Measurements from ENCODE around the gene CDK2AP2. TPM values are rescaled to one million over a fixed set of nuclear protein-coding genes. Genes with fewer than 3 reads are reported as not detected.
"Not testable (repeated sequence)": the region's sequence is repeated elsewhere in the genome, so short reads cannot be mapped to it uniquely, and the experiment has no call there.

CDK2AP2 gene
- total RNA-seq, 1 donor from 2014 or later, result 34.8 TPM

GRCh38 chr11:67489885-67490726 is 17.9 kb downstream of the CDK2AP2 start:
- ATAC-seq, result no peak

- ATAC-seq, result no peak
Measured at GRCh38 chr11:67489203-67489884, 18.6 kb downstream of the CDK2AP2 start.

- no peak for ATAC-seq
Measured at GRCh38 chr11:67486481-67487195, 21.3 kb downstream of the CDK2AP2 start.

GRCh38 chr11:67485873-67486361 is 22.0 kb downstream of the CDK2AP2 start:
- not testable (repeated sequence) for ATAC-seq

GRCh38 chr11:67484847-67485311 is 23.1 kb downstream of the CDK2AP2 start:
- ATAC-seq, result no peak

GRCh38 chr11:67483831-67484665 is 23.9 kb downstream of the CDK2AP2 start:
- no peak for ATAC-seq

DNA sequence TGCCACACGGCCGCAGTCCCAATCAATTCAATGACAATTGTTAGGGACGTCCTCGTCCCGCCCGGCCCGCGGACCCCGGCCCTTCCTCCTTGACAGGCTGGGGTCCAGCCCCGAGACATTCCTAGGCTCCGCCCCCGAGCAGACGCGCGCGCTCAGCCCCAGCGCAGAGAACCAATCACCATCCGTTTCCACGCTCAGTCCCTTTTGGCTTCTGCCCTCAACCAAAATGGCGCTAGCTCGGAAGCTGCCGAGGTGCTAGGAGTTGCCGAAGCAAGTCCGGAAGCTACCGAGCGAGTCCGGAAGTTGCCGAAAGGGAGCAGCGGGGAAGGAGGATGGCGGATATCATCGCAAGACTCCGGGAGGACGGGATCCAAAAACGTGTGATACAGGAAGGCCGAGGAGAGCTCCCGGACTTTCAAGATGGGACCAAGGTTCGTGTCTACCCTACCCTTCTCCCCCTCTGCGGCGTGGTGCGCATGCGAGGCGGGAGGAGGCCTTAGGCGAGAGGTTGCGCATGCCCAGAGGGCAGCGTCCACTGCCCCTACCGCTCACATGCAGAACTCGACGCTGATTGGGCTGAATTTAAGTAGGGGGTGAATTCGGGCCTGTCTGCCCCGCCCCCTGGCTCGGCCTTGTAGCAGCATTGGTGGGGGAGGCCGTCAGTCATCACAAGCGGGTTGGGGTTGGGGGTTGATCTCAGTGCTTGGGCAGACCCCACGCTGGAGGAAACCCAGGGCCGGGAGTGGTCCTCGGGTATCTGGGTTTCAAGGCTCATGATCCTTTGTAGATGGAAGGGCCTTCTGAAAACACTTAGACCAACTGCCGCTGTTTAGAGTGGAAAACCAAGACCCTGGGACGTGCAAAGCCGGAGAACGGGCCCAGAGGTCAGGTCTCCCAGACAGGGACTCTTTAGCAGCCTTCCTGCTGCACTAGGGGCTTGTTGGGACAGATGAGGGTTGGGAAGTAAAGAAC is 24.8 kb downstream of the CDK2AP2 start, which contains the start of gene AIP:
AIP (plus strand) TSS at position 200 of the 972 bp plus-strand sequence; CDS start at position 333, 133 bp downstream.
- ATAC-seq, result peak; percentile 96

DNA sequence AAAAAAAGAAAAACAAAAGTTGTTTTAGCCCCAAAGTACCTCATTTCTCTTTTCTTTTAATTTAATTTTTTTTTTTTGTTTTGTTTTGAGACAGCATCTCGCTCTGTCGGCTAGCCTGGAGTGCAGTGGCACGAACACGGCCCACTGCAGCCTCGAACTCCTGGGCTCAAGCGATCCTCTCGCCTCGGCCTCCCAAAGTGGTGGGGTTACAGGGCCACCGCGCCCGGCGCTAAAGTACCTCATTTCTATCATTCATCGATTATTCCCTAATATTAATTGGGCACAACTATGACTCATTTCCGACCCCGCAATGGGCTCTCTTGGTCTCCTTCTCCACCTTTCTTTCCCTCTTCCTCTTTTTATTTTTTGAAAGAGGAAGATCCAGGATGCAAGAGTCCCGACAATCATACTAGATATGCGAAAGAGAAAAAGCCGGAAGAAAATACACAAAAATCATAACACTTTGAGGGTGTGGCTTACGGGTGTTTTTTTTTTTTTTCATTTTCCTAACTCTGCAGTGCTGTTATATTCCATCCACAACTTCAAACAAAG is 25.6 kb downstream of the CDK2AP2 start:
- ATAC-seq, result no peak

- ATAC-seq, result not testable (repeated sequence)
Measured at GRCh38 chr11:67477344-67478050, 30.5 kb downstream of the CDK2AP2 start.

- not testable (repeated sequence) for ATAC-seq
Measured at GRCh38 chr11:67476692-67477091, 31.3 kb downstream of the CDK2AP2 start.

GRCh38 chr11:67472882-67473281 is 35.1 kb downstream of the CDK2AP2 start:
- no peak for ATAC-seq

DNA sequence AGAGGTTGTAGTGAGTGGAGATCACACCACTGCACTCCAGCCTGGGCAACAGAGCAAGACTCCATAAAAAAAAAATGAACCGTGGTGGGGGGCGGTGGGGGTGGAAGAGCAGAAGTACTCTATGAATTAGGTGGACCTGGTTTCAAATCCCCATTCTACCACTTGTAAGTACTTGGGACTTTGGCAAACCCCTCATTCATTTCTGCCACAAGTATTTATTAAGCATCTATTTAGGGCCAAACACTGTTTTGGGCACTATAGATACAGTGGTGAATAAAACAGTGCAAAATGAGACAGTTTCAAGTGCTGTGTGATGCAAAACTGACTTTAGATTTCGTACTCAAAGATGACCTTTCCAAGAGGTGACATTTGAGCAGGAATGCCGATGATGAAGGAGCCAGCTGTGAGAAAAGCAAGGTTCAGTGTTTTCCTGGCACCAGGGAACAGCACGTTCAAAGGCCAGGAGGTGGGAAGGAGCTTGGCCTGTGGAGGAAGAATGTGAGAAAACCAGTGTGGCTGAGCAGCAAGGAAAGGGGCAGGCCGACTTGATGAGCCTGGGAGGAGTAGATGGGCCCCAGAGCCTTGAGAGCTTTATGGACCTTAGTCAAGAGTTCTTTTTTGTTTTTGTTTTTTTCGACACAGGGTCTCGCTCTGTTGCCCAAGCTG is 37.5 kb downstream of the CDK2AP2 start:
- ATAC-seq, result no peak

DNA sequence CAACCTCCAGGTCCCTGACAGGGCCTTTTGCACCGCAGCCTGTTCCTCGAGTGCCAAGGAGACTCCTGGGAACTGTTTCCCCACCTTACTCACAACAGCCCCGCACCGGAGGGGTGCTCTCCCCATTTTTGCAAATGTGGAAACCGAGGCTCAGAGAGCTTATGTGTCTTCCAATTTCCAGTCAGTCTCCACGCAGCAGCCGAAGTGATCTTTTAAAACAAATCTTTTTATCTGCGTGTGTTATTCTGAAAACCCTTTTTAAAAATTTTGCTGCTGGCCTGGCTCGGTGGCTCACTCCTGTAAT is 38.5 kb downstream of the CDK2AP2 start:
- no peak for ATAC-seq

DNA sequence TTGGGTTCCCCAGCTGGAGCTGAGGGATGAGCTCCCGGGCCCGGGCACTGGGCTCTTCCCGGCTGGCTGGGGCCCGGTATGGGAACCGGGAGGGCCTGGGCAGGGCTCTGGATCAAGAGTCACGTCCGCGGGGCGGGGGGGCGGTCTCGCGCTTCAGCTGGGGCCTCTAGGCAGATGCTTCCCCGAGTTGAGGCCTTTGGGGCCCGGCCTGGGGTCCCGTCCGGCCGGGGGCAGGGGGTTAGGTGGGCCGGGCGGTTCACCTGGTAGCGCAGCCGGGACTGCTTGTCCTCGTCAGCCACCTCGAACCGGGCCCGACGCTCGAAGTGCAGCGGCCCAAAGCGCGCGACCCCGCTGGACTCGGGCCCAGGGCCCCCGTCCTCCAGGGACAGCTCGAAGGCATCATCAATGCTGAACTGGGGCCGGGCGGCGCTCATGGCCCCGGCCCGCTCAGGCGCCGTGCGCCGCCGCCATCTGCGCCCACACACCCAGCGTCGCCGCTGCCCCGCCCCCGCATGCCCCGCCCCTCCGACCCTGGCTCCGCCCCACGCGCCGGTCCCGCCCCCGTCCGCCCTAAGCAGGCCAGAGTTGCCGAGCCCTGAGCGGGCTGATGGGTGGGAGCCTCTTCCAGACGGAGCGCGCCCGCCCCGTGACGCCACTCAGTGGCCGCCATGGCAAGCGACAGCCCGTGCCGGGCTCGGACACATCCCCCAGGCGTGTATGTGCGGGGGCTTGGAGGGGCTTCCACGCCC is 39.0 kb downstream of the CDK2AP2 start, which contains the start of gene TMEM134:
TMEM134 (minus strand) TSS at position 493 of the 749 bp plus-strand sequence; CDS start at position 434, 59 bp downstream.
- peak; percentile 84 for ATAC-seq

DNA sequence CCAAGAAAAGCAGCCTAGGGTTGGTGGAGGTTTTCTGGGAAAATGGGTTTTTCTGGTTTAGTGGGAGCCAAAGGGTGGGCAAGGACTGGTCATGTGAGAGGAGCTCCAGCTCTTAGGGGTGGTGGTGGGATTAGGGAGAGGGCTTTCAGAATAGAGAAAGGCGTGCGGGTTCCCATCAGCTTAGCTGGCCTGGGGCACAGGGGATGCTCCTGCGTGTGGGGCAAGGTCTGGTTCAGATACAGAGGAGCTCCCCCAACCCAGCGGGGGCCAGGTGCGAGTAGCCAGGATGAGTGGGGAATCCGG is 39.6 kb downstream of the CDK2AP2 start:
- peak; percentile 0 for ATAC-seq

DNA sequence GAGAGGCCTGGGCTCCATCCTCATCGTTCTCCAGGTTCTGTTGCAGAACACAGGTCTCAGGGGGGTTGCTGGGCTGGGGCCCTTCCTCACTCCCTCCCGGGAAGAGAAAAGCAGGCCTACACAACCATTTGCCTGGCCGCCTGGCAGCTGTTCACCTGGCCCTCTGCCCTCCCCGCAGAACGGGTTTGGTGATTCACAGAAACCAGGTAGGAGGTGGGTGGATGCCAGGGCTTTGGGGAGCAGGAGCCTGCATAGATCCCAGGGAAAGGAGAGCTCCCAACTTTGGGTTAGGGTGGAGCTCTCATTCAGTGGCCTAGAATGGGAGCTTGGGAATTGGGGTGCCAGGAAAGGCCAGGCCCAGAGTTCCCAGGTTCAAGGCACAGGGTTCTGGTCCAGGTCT is 39.9 kb downstream of the CDK2AP2 start:
- peak; percentile 45 for ATAC-seq

DNA sequence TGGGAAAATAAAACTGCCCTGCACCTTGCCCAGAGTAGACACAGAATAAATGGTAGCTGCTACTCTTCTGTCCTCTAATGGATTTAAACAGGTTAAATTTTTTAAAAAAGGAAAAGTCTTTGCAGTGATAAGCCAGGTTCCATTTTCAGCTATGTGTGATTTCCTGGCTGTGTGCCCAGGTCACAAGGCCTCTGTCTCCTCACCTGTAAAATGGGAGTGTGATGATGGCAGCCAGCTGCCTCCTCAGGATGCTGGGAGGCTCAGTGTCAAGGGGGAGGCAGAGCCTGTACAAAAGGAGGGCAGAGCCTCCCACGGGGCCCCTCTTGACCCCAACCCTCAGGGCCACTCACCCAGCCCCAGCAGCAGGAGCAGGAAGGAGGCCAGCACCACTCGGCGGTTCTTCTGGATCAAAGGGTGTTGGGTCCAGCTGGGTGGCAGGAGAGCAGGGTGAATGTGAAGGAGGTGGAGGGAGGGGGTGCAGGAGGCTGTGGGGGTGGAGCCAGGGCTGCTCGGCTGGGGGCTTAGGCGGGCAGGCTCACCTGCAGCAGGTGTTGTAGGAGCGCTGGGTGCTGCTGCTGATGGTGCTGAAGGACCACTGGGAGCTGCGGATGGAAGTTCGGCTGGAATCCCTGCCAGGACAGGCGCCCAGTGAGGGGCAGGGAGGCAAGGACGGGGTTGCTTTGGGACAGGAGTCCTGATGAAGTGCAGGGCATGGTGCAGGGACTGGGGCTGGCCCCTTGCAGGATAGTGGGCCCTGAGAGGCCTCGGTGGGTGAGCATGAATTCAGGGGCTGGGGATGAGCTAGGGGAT is 40.8 kb downstream of the CDK2AP2 start:
- no peak for ATAC-seq

DNA sequence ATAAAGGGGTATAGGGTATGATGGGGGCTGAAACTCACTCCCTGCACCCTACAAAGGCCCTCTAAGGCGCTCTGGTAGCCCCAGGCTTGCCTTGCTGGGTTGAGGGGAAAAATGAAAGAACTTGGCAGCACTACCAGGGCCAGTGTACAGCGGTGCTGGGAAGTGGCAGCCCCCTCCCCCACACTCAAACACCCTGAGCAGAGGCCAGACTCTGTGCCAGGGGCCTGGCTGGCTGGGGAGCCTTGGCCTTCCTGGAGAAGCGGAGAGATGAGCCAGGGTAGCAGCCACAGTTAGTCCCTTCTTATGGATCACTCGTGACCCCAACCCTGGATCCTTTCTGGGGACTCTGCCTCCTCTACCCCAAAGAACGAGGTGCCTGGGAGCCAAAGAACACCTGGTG is 41.6 kb downstream of the CDK2AP2 start:
- no peak for ATAC-seq

Data from esophagus mucosa (tissue), 1 donor.